Activated B cell treated with CpG ODN at 0.5 μM for 24 hours (primary cell): ENCODE data around the gene SLC29A2. TPM values are rescaled to one million over a fixed set of nuclear protein-coding genes. Genes with fewer than 3 reads are reported as not detected.

Source experiments
- ATAC-seq: fragments of 200-7000 bp; cut with Tn5 transposase; one replicate; pipeline ENCODE4 v1.10.0; 2021; ENCODE audit warnings: low read depth, mild to moderate bottlenecking, moderate library complexity
- CTCF ChIA-PET: fragments of 350-600 bp; sonication (Branson Sonifier 250); formaldehyde crosslinking; loops from one replicate; lab custom pipeline; 2021; ENCODE audit warnings: antibody characterized with exemption; lab: Charles Lee
- POLR2A ChIA-PET: fragments of 350-600 bp; sonication (Branson Sonifier 250); formaldehyde crosslinking; loops from one replicate; lab custom pipeline; 2021; ENCODE audit warnings: antibody characterized with exemption; lab: Charles Lee
- DNase-seq: peaks from one replicate; pipeline ENCODE4 v3.0.0; 2022
- H3K27ac Mint-ChIP-seq: one replicate; pipeline ENCODE4 v1.8.0; 2020; ENCODE audit warnings: mixed read lengths
- H3K27me3 Mint-ChIP-seq: one replicate; pipeline ENCODE4 v1.8.0; 2021; ENCODE audit warnings: mixed read lengths
- H3K36me3 Mint-ChIP-seq: one replicate; pipeline ENCODE4 v1.8.0; 2021; ENCODE audit warnings: low read depth, mixed read lengths
- H3K4me1 Mint-ChIP-seq: one replicate; pipeline ENCODE4 v1.8.0; 2021; ENCODE audit warnings: mixed read lengths
- H3K4me3 Mint-ChIP-seq: one replicate; pipeline ENCODE4 v1.8.0; 2020; ENCODE audit warnings: mild to moderate bottlenecking, mixed read lengths
- H3K9me3 Mint-ChIP-seq: one replicate; pipeline ENCODE4 v1.8.0; 2020; ENCODE audit warnings: mixed read lengths
- intact Hi-C: fragments of 100-400 bp; cut with micrococcal nuclease; formaldehyde crosslinking; loops from one replicate; pipeline ENCODE4 v1.15.1; 2024
- total RNA-seq: library from RNA; stranded (reverse); gene quantifications from 2 replicates; pipeline ENCODE4 v1.2.3, GENCODE V29; 2022
- TF ChIP-seq, protein P1 (sequence below): fragments of 200-600 bp; IDR thresholded peaks from one replicate; pipeline ENCODE4 v1.8.0; 2022; ENCODE audit warnings: antibody characterized with exemption, mild to moderate bottlenecking

The SLC29A2 gene
- total RNA-seq, 1 donor from 2014 or later = 17.1 TPM

DNA sequence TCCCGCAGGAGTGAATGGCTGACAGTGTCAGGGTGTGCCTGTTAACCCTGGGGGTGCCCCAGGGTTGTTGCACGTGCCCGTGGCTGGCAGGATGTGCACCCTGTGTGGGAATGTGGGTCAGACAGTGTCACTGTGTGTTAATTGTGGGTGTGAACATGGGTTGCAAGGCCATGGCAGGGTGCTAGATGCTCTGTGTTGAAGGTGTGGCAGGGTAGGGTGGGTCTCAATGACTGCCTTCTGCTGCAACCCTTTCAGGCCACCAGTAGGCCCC is 43.6 kb downstream of the SLC29A2 start:
- intact Hi-C loops = loop anchor here (1.0 to 2.0 kb wide), 5 partner anchors 16 to 106 kb away; partner anchors contain the start of genes BRMS1 and YIF1A
- no peak overlapping the region for H3K27ac Mint-ChIP-seq
- DNase-seq (no peak), ATAC-seq (no peak)
- ChIA-PET POLR2A (no interaction called here), CTCF (no interaction called here)
- H3K9me3 Mint-ChIP-seq = no peaks in the 10 kb centered on the region
- no peaks in the 10 kb centered on the region for H3K36me3 Mint-ChIP-seq
- H3K4me1 Mint-ChIP-seq = peaks cover 22% of the 10 kb centered on the region
- no peaks in the 10 kb centered on the region for H3K27me3 Mint-ChIP-seq
- TF ChIP-seq, protein P1, sequence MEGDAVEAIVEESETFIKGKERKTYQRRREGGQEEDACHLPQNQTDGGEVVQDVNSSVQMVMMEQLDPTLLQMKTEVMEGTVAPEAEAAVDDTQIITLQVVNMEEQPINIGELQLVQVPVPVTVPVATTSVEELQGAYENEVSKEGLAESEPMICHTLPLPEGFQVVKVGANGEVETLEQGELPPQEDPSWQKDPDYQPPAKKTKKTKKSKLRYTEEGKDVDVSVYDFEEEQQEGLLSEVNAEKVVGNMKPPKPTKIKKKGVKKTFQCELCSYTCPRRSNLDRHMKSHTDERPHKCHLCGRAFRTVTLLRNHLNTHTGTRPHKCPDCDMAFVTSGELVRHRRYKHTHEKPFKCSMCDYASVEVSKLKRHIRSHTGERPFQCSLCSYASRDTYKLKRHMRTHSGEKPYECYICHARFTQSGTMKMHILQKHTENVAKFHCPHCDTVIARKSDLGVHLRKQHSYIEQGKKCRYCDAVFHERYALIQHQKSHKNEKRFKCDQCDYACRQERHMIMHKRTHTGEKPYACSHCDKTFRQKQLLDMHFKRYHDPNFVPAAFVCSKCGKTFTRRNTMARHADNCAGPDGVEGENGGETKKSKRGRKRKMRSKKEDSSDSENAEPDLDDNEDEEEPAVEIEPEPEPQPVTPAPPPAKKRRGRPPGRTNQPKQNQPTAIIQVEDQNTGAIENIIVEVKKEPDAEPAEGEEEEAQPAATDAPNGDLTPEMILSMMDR = no peak
- H3K4me3 Mint-ChIP-seq = no peak overlapping the region

DNA sequence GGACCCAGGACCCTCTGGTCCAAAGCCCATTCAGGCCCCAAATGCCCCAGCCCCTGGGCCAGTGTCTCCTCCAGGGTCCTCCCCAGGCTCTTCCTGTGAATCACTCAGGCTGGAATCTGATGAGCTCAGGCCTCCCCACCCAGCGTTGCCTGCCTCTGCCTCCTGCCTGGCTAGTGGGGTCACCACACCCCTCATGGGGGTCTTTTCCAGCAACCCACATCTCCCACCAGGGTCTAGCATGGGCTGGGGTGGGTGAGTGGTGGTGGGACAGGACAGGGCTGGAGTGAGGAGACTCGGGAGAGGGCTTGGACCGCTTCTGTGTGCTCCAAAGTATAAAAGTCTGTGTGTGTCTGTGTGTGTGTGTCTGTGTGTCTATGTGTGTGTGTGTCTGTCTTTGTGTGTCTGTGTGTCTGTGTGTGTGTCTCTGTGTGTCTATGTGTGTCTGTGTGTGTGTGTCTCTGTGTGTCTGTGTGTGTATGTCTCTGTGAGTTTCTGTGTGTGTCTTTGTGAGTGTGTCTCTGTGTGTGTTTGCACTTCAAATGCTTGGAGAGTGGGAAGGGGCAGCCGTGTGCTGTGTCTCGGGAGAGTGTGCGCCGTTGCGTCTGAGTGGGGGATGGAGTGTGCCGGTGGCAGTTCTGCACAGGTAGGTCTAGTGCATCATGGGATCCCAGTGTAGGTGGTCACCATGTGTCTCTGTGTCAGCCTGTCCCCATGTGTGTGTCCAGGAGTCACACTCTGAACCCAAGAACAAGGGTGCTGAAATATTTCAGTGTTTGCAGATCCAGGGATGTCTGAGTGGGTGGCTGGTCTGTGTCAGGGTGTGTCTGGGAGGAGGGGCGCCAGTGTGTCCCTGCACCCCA is 44.2 kb downstream of the SLC29A2 start:
- Mint-ChIP-seq H3K27ac (no peak overlapping the region), H3K4me1 (peaks cover 22% of the 10 kb centered on the region), H3K9me3 (no peaks in the 10 kb centered on the region), H3K36me3 (no peaks in the 10 kb centered on the region), H3K27me3 (no peaks in the 10 kb centered on the region), H3K4me3 (no peak overlapping the region)
- intact Hi-C loops = loop anchor here (1.0 to 2.0 kb wide), 5 partner anchors 15 to 105 kb away; partner anchors contain the start of genes BRMS1 and YIF1A
- no peak for DNase-seq
- no peak for ATAC-seq
- TF ChIP-seq, protein P1 = no peak
- ChIA-PET POLR2A (interaction anchor here (1.3 to 1.4 kb wide), 2 partner anchors 9 to 15 kb away, joined by 6 to 10 read pairs; no protein-coding TSS in a partner anchor), CTCF (interaction anchor here (2.7 kb wide), 1 partner anchor 16 kb away, joined by 12 read pairs; no protein-coding TSS in a partner anchor)

DNA sequence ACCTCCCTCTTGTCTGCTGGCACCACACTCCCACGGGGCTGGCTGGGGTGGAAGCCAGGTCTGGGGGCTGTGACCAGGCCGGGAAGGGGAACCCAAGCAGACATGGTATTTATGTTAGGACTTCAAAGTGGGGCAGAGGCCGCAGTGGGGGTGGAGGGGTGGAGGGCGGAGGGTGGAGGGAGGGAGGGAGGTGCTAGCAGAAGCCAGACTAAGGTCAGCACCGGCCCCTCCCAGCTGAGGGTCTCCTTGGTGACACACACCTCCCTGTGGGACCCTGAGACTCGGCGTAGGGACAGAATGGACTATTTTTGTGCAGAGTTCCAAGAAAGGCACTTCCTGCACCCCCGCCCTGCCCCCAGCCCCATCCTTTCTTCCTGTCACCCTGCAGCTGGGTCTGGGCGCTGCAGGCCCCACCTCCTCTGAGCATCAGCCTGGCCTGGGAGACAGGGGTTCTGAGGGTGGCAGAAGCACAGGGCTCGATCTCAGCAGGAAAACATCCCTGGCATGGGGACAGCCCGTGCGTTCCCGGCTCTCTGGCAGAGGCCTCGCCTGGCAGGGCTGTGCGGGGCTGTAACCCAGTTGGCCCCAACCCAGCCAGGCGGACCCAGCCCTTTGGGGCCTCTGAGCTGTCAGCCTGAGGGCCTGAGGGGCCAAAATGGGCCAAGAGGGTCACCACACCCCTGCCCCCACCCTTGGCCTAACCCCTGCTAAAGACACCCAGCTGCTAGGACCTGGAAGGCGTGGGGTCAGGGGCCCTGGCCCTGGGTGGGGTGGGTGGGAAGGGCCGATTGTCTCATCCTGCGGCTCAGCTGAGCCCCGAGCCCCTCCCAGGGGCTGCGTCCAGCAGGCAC is 45.1 kb downstream of the SLC29A2 start:
- no peaks in the 10 kb centered on the region for H3K36me3 Mint-ChIP-seq
- DNase-seq = no peak
- H3K4me3 Mint-ChIP-seq = no peak overlapping the region
- intact Hi-C loops = no loop called here
- no peaks in the 10 kb centered on the region for H3K27me3 Mint-ChIP-seq
- no peak overlapping the region for H3K27ac Mint-ChIP-seq
- H3K9me3 Mint-ChIP-seq = no peaks in the 10 kb centered on the region
- POLR2A ChIA-PET = interaction anchor here (1.3 to 1.4 kb wide), 2 partner anchors 8 to 14 kb away, joined by 6 to 10 read pairs; no protein-coding TSS in a partner anchor
- TF ChIP-seq, protein P1 = no peak
- CTCF ChIA-PET = interaction anchor here (2.7 kb wide), 1 partner anchor 15 kb away, joined by 12 read pairs; no protein-coding TSS in a partner anchor
- ATAC-seq = no peak
- peaks cover 22% of the 10 kb centered on the region for H3K4me1 Mint-ChIP-seq

DNA sequence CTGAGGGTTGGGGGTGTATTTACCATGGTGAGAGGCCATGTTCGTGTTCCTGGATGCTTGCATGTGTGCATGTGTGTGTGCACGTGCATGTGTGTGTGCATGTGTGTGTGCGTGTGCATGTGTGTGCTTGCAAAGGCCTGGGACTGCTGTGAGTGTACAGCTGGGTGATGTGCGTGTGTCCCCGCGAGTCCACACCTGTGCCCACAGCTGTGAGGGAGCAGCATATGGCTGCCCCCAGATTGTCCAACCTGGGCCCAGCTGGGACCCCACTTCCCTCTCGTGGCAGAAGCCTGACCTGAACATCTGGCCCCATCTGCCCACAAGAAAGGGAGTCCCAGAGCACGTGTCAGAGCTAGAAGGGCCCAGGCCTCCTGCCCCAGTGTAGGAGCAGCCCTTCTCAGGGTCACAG is 46.3 kb downstream of the SLC29A2 start:
- ChIA-PET CTCF (interaction anchor here (2.7 kb wide), 1 partner anchor 13 kb away, joined by 12 read pairs; no protein-coding TSS in a partner anchor), POLR2A (interaction anchor here (1.9 kb wide), 1 partner anchor 13 kb away, joined by 12 read pairs; no protein-coding TSS in a partner anchor)
- no peaks in the 10 kb centered on the region for H3K36me3 Mint-ChIP-seq
- H3K27me3 Mint-ChIP-seq = no peaks in the 10 kb centered on the region
- H3K4me3 Mint-ChIP-seq = no peak overlapping the region
- DNase-seq (no peak), ATAC-seq (no peak)
- TF ChIP-seq, protein P1 = no peak
- no peak overlapping the region for H3K27ac Mint-ChIP-seq
- no peaks in the 10 kb centered on the region for H3K9me3 Mint-ChIP-seq
- intact Hi-C loops = no loop called here
- peaks cover 22% of the 10 kb centered on the region for H3K4me1 Mint-ChIP-seq
